ENCODE results near the gene KIFC1. TPM values are rescaled to one million over a fixed set of nuclear protein-coding genes. Genes with fewer than 3 reads are reported as not detected.

KIFC1 gene
- total and polyA plus RNA-seq, 2 of the 4 experiments (the other 2 are of a cell fraction) = 33.9 to 40.6 TPM

GRCh38 chr6:33411632-33412005 is 20.0 kb downstream of the KIFC1 start:
- H3K27ac ChIP-seq (ENCODE audit: insufficient read depth, low read length) = peak overlapping the region; percentile 83
- H3K56ac ChIP-seq (ENCODE audit: extremely low read depth, insufficient read depth, low read length) = peak overlapping the region; percentile 57; the same call in 1 of the 2 replicates
- peak overlapping the region; percentile 90 for H3K9ac ChIP-seq (ENCODE audit: low read depth, low read length)
- WGBS, 2 experiments (ENCODE audit: extremely low coverage in 2 of 2, insufficient read length in 1 of 2) = 17% methylated on average over 1 of the region's 6 CpGs; no CpG with 5 or more reads in 1 of the 2 experiments
- TF ChIP-seq RCOR1 (IDR thresholded peaks at IDR 0.05; ENCODE audit: insufficient replicate concordance, low read length) = no peak
- no peaks in the 10 kb centered on the region for H3K9me3 ChIP-seq (ENCODE audit: control insufficient read depth, insufficient read depth, low read length)
- H3K9me1 ChIP-seq (ENCODE audit: insufficient read depth, low read length) = peaks cover 5% of the 10 kb centered on the region
- dilution Hi-C loops (cut with HindIII; ENCODE audit: low sequenced_read_pairs, unreplicated experiment) = no loop called here
- in situ Hi-C loops (cut with MboI; ENCODE audit: low sequenced_read_pairs) = no loop called here
- H2BK120ac ChIP-seq (ENCODE audit: low read depth, low read length) = no peak overlapping the region
- no peak overlapping the region; a peak in 1 of 4 replicates for H4K8ac ChIP-seq (ENCODE audit: low read depth in 2 of 2, low read length in 2 of 2)
- peak overlapping the region; percentile 85 for H3K4me2 ChIP-seq (ENCODE audit: low read depth, low read length)
- peak overlapping the region; percentile 61 for H3K4ac ChIP-seq (ENCODE audit: low read depth, low read length)
- no peak overlapping the region for H2AFZ ChIP-seq (replicated peaks; ENCODE audit: low read length, poor library complexity)
- H3K27me3 ChIP-seq (ENCODE audit: control insufficient read depth, insufficient read depth, low read length) = no peaks in the 10 kb centered on the region
- POLR2A ChIA-PET (ENCODE audit: unreplicated experiment) = no interaction called here
- H3K18ac ChIP-seq (ENCODE audit: low read depth, low read length) = no peak overlapping the region
- H3K14ac ChIP-seq (replicated peaks; ENCODE audit: low read depth, low read length) = peak overlapping the region; percentile 15; the same call in 1 of the 2 replicates
- ATAC-seq (ENCODE audit: low read depth) (no peak), DNase-seq (no peak)
- H2AK9ac ChIP-seq (replicated peaks; ENCODE audit: low read depth, low read length, poor library complexity) = peak overlapping the region; percentile 99
- peaks cover 7% of the 10 kb centered on the region for H3K4me1 ChIP-seq (ENCODE audit: control insufficient read depth, insufficient read depth, low read length)
- H2BK15ac ChIP-seq (ENCODE audit: low read depth, low read length) = no peak overlapping the region
- peak overlapping the region; percentile 92 for H3K4me3 ChIP-seq (ENCODE audit: insufficient read depth, low read depth, low read length)
- H4K5ac ChIP-seq (ENCODE audit: low read depth, low read length) = no peak overlapping the region
- no TSS peak for BruUV-seq (replicated peaks)
- H2AK5ac ChIP-seq (ENCODE audit: low read depth, low read length) = no peak overlapping the region
- intact Hi-C loops (cut with micrococcal nuclease) = loop anchor here (2.0 kb wide), 1 partner anchor 203 kb away; the partner anchor contains the start of gene RING1
- H3K36me3 ChIP-seq (ENCODE audit: control insufficient read depth, insufficient read depth, low read length) = peaks cover 39% of the 10 kb centered on the region
- peak overlapping the region; percentile 46 for H3K23ac ChIP-seq (ENCODE audit: low read depth, low read length)
- CTCF ChIA-PET = interaction anchor here (0.7 kb wide), 1 partner anchor 21 kb away, joined by 4 read pairs; no protein-coding TSS in a partner anchor
- peaks cover 12 to 54% of the 10 kb centered on the region in 2 experiments for H3K79me1 ChIP-seq (ENCODE audit: low read depth in 1 of 2, low read length in 2 of 2)
- H2BK5ac ChIP-seq (ENCODE audit: low read depth, low read length, poor library complexity, severe bottlenecking) = peak overlapping the region; percentile 87
- H4K91ac ChIP-seq (ENCODE audit: insufficient read depth, low read depth, low read length) = no peak overlapping the region; the same call in 1 of the 2 replicates
- H4K20me1 ChIP-seq (ENCODE audit: insufficient read depth, low read length) = peaks cover 12% of the 10 kb centered on the region
- no peak overlapping the region for H2BK20ac ChIP-seq (ENCODE audit: low read depth, low read length)
